KOPT-K1 (cell line): ENCODE measurements around the gene MYO16.

Experiments
- H3K27ac ChIP-seq: fragments of 200-600 bp; sonication (generic); 2 replicates; pipeline ENCODE4 v1.5.1; 2016; ENCODE audit warnings: antibody characterized with exemption, mild to moderate bottlenecking, low read depth, low read length; ENCODE audit not compliant: poor library complexity, severe bottlenecking
- H3K36me3 ChIP-seq: fragments of 200-600 bp; sonication (generic); 2 replicates; pipeline ENCODE4 v1.5.1; 2017; ENCODE audit warnings: antibody characterized with exemption, mild to moderate bottlenecking, low read length, moderate library complexity; ENCODE audit not compliant: insufficient read depth
- H3K9me3 ChIP-seq: fragments of 200-600 bp; sonication (generic); 2 replicates; pipeline ENCODE4 v1.5.1; 2017; ENCODE audit warnings: antibody characterized with exemption, low read length, mild to moderate bottlenecking; ENCODE audit not compliant: insufficient read depth, poor library complexity, severe bottlenecking

Gene MYO16

DNA sequence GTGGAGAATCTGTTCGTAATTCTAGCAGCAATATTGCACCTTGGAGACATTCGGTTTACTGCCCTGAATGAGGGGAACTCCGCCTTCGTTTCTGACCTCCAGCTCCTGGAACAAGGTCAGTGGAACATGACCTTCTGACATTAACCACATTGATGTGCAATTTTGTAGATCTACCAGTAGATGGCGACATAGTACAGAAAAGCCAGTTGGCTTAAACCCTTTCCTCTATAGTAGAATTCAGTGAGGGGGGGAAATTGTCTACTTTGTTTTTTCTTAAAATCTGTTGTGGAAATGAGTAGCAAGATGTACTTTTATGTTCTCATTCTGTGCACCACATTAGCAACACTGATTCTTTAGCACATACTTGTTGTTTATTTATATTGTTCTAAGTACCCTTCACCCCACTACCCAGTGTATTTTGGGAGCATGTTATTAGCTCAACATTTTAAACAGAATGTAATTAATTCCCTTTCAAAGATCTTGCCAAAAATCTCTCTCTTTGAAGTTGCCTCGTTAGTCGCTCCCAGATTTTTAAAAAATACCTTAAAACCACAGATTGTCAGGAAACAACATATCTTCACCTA lies 332.2 kb downstream of the MYO16 start:
- Histone ChIP-seq H3K9me3 (no peaks in the 10 kb centered on the region), H3K36me3 (no peaks in the 10 kb centered on the region), H3K27ac (no peak overlapping the region)

DNA sequence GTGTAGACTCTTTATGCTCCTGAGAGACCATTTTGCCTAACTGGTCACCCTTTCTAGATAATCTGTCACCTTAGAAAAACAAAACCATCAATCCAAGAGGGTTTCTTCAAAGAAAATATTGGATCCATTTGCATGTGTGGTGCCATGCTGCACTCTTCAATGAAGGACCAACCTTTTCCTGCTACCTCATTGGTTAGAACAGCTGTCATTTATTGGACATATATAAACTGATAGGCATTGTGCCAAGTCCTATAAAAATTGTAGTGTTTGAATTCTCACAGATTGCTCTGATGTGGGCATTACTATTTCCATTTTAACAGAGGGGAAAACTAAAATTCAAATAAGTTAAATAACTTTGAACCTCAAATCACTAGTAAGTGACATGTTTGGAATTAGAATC lies 333.2 kb downstream of the MYO16 start:
- H3K27ac ChIP-seq = no peak overlapping the region
- H3K9me3 ChIP-seq = no peaks in the 10 kb centered on the region
- H3K36me3 ChIP-seq = no peaks in the 10 kb centered on the region

DNA sequence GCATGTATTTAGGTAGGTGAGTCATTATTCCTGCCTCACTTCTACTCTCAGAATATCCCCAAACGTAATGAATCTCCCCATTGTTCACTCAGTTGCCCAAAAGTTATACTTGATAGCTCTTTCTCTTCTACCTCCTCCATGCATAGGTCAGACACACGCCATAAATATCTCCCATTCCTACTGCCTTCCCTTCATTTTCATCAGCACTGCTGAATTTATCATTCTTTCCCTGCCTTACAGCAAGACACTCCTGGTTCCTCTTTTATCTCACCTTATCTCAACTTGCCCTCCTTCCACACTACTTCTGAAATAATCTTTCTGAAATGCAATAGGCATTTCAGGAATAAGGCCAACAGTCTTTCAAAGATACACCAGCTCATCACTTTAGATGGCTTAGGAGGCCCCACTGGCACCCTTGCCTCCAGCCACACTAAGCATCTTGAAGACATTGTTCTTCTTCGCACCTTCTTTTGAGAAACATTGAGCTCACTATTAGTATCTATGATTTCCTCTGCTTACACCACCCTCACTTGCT lies 333.9 kb downstream of the MYO16 start:
- no peaks in the 10 kb centered on the region for H3K9me3 ChIP-seq
- H3K27ac ChIP-seq = no peak overlapping the region
- H3K36me3 ChIP-seq = no peaks in the 10 kb centered on the region

DNA sequence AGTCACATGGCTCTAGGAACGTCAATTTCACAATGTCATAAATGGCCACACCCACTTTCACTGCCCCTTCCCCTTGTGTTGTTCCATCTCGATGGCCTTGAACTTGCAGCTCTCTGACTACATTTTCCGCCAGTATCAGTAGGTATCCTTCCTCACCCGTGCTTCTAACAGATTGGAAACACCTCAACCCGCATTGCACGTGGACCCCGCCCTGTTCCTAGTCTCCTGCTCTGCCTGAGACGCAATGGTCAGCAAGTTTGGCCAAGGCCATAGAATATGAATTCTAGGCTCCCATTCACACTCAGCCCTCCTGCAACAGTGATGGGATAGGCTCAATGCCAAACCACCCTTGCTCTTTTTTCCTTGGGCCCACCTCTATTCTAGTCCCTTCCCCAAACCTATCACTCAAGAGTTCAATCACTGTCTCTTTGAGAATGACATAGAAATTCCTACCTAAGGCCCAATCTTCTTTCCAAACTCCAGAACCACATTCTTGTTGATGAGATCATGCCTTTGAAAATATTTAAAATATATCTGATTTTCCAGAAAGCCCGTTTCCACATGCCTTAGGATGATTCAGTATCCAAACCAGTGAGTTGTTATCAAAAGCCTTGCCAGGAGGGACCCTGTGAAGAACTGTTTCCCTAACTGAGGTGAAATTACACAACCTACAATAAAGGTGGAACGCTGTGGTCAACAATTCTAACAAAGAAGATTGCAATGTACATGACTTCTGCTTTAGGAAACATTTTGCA lies 334.6 kb downstream of the MYO16 start:
- Histone ChIP-seq H3K9me3 (no peaks in the 10 kb centered on the region), H3K27ac (no peak overlapping the region), H3K36me3 (no peaks in the 10 kb centered on the region)

DNA sequence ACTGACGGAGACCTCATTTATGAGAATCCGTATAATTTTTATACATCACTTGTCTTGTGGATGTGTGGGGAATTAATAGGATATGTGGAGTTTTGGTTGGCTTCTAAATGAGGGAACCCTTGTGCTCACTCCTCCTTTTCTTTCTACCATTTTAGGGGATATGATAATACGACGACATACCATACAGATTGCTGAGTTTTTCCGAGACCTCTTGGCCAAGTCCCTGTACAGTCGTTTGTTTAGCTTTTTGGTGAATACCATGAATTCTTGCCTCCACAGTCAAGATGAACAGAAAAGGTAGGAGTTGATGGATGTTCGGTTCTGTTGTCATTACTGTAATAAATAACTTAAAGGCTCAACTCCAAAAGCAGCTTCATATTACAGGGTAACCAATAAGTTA lies 335.2 kb downstream of the MYO16 start:
- Histone ChIP-seq H3K9me3 (no peaks in the 10 kb centered on the region), H3K27ac (no peak overlapping the region), H3K36me3 (no peaks in the 10 kb centered on the region)

DNA sequence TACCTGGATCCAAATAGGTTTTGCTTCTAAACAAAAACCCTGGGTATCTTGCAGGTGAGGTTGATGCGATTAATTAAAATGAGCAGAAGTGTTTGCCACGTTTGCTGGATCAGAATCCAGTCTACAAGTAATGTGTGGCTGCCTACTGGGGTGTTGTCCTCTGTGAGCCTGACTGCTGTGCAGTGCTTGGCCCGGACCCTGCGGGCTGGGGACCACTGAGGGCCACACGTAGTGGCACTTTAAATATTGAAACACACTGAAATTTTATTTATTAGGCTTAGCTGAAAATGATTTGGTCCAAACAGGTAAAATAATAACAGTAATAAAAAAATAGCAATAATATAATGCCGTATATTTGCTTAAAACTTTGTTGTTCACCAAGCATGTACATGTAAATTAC lies 338.0 kb downstream of the MYO16 start:
- no peaks in the 10 kb centered on the region for H3K9me3 ChIP-seq

DNA sequence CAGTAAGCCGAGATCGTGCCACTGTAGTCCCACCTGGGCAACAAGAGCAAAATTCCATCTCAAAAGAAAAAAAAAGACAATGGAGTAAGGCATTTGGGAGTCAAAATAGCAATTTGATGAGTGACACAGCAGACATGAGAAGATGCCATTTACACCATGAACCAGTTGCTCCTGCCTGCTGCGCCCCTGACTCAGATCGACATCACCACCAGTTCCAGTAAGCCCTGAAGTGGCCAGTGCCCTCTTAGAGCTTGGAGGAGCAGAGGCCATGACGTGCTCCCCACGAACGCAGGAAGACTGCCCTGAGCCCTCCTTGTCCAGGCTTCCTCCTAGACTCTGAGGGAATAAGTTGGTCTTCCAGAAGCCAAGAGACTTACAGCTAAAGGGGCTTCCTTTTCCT lies 339.2 kb downstream of the MYO16 start:
- H3K27ac ChIP-seq = no peak overlapping the region
- no peaks in the 10 kb centered on the region for H3K9me3 ChIP-seq
- no peaks in the 10 kb centered on the region for H3K36me3 ChIP-seq

More for the DNA sequence above, 338.0 kb downstream of the MYO16 start:
- Histone ChIP-seq H3K27ac (no peak overlapping the region), H3K36me3 (no peaks in the 10 kb centered on the region)

DNA sequence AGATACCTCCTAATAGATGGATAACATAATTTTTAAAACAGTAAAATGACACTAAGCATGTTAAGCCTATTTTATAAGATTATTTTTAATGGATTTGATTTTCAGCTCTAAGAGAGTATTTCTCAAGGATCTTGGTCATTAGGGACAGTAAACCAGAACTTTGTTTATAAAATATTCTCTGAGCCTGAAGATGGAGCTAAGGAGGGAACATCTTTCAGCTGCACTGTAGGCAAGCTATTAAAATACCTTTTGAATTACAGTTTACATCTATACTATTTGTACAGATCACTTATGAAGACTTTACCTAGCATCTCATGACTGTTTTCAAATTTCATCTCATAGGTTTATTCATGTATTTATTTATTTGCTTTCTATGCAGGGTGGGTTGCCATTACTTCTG lies 345.3 kb downstream of the MYO16 start:
- no peaks in the 10 kb centered on the region for H3K9me3 ChIP-seq
- no peaks in the 10 kb centered on the region for H3K36me3 ChIP-seq
- no peak overlapping the region for H3K27ac ChIP-seq

DNA sequence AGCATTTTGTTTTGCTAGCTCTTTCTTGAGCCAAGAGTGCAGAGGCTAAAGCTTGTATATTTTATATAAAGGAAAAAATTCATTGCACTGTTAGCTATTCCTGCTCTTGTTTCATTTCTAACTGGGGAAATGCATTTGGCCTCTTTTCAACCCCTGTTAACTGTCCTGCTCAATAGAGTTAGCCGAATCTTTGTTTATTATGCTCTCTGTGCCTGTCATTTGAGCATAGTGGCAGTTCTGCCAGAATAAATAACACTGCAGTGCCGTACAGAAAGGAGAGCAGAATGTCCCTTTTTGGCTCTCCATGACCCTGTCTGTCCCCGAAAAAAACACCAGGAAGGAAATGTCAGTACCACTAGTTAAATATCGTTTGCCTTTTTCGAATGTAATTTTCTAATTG lies 350.8 kb downstream of the MYO16 start:
- H3K9me3 ChIP-seq = no peaks in the 10 kb centered on the region
- no peaks in the 10 kb centered on the region for H3K36me3 ChIP-seq
- H3K27ac ChIP-seq = no peak overlapping the region

DNA sequence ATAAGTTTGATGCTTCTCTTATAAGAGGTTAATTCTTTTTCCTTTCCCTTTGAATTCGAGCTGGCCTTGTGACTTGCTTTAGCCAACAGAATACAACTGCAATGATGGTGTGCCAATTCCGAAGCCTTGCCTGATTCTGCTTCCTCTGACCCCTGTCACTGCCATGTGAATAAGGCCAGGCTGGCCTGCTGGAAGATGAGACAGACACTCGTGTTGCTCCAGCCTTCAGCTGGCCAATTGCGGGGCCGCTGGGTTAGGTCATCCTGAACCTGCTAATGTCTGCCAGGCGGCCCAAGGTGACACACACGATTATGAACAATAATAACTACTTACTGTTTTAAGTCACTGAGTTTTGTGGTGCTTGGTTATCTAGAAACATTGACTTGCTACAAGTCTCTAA lies 352.0 kb downstream of the MYO16 start:
- Histone ChIP-seq H3K27ac (no peak overlapping the region), H3K9me3 (no peaks in the 10 kb centered on the region), H3K36me3 (no peaks in the 10 kb centered on the region)

DNA sequence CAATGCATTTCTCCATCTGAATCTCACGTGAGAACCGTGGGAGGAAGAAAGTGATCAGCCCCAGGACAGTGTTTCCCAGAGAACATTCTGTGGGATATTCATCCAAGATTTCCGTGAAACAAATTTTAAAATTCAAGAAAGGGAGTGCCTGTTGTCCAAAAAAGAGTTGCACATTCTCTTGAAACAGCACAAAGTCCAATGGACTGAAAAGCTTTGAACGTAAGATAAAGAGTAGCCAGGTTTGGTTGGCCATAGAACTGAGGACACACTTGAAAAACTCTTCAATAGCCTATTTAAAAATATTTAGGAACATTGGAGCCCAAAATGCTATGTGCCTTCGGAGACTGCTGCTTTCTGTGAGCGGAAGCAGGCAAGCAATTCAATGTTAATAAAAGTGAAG lies 353.9 kb downstream of the MYO16 start:
- H3K27ac ChIP-seq = no peak overlapping the region
- no peaks in the 10 kb centered on the region for H3K36me3 ChIP-seq
- no peaks in the 10 kb centered on the region for H3K9me3 ChIP-seq

DNA sequence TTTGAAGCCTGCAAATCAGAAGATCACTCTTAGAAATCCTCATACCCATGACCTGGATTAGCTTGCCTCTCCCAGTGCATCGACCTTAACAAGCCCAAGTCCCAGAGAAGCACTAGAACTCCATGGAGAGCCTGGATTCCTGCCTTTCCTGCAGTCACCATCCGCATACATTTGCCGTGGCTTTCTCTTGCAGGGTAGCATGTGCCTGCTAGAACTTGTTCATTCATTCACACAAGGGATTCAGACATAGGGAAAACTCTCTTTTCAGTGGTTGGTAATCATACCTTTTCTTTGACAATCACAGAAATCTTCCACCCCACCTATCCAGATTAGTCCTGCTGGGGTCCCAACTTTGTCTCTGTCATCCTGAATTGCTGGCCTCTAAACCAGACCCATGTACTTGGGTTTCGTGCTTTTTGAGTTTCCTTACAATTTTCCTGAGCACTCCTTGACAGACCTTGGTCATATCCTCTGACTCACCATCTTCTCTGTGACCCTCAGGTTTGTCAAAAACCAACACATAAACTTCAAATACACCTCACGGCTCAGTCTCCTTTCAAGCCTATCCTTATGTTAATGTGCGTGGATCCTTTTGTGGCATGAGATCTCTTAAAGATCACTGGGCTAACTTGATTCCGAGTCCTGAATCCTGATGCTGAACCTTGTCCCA lies 355.0 kb downstream of the MYO16 start:
- H3K36me3 ChIP-seq = no peaks in the 10 kb centered on the region

DNA sequence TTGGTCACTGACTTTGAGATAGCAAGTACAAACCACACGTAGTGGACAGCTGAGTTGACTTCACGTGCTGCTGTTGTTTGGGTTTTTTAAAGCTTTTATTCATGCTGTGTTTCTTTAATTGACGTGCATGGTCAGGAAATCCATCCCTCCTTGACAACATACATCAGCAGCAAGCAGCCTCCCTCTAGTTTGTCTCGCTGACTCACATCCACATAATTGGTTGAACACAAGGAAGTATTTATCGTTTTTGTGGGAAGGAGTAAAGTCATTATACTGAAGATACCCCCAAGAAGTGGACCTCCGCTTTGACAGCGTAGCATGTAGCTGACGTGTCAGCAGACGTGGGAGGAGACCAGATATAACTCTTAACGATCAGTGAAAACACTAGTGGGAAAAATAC lies 355.8 kb downstream of the MYO16 start:
- H3K9me3 ChIP-seq = no peaks in the 10 kb centered on the region
- no peak overlapping the region for H3K27ac ChIP-seq
- H3K36me3 ChIP-seq = no peaks in the 10 kb centered on the region

More for the DNA sequence above, 355.0 kb downstream of the MYO16 start:
- H3K27ac ChIP-seq = no peak overlapping the region
- H3K9me3 ChIP-seq = no peaks in the 10 kb centered on the region

DNA sequence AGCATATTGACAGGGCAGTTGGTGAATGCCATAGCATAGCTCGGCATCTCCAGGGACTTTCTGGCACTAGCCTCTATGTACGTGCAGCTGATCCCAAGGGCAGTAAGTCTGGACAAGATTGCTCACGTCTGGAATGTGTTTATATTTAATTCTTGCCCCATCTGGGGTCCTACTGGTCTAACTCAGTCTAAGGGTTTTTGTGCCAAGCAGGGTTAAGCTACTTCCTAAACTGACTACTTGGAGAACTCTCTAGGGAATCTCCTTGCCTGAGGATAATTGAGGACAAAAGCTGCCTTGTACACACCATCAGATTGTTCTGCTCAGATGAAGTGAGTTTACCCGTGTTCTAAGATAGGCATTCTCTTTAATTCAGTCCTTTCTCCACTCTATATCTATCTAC lies 358.1 kb downstream of the MYO16 start:
- Histone ChIP-seq H3K9me3 (no peaks in the 10 kb centered on the region), H3K27ac (no peak overlapping the region), H3K36me3 (no peaks in the 10 kb centered on the region)

DNA sequence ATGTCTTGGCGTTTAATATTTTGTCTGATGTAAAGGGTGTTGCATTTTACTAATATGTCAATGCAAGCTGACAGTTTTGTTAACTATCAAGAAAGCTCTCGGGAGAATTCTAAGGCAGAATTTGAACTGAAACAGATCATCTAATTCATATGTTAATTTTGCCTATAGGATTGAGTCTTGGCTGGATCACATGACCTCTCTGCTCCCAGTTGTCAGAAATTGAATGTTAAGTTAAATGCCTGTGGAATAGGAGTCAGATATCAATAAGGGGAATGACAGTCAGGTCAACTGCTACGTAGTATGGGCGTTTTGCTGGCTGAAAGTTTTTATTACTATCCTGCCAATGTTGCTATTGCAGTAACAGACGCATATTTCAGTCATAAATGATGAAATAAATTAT lies 358.5 kb downstream of the MYO16 start:
- Histone ChIP-seq H3K9me3 (no peaks in the 10 kb centered on the region), H3K36me3 (no peaks in the 10 kb centered on the region), H3K27ac (no peak overlapping the region)
